Measurements from ENCODE around the gene CELSR1. TPM values are rescaled to one million over a fixed set of nuclear protein-coding genes. Genes with fewer than 3 reads are reported as not detected.
A peak's percentile ranks its signal among the peaks of the same experiment; 100 is the strongest.

CELSR1 gene
- total RNA-seq, 2 donors from 2014 or later, result 24.4 to 34.1 TPM

DNA sequence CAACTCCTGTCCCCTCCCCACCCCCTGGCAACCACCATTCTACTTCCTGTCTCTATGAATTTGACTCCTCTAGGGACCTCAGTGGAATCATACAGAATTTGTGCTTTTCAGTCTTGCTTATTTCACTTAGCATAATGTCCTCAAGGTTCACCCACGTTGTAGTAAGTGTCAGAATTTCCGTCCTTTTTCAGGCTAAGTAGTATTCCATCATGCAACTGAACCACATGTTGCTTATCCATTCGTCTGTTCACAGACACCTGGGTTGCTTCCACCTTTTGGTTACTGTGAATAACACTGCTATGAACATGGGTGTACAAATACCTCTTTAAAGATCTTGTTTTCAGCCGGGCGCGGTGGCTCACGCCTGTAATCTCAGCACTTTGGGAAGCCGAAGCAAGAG is 16.5 kb downstream of the CELSR1 start:
- H3K9ac ChIP-seq (ENCODE audit: extremely low read depth, low read length, poor library complexity, severe bottlenecking), result no peak overlapping the region
- H3K36me3 ChIP-seq (ENCODE audit: control insufficient read depth, insufficient read depth, low read length), result no peaks in the 10 kb centered on the region
- no peak overlapping the region for H3K27ac ChIP-seq (ENCODE audit: low read depth, low read length)
- no peaks in the 10 kb centered on the region for H3K9me3 ChIP-seq (ENCODE audit: control insufficient read depth, low read length)
- DNase-seq, result no peak
- H3K4me3 ChIP-seq (ENCODE audit: low read length), result no peak overlapping the region
- no peaks in the 10 kb centered on the region for H3K9me3 Mint-ChIP-seq
- no peak overlapping the region for H3K27ac Mint-ChIP-seq
- no peak for TF ChIP-seq CTCF (conservative IDR thresholded peaks at IDR 0.05)
- no peaks in the 10 kb centered on the region for H3K27me3 Mint-ChIP-seq (ENCODE audit: insufficient read depth)
- H3K36me3 Mint-ChIP-seq (ENCODE audit: low read depth), result peaks cover 15% of the 10 kb centered on the region
- peaks cover 9% of the 10 kb centered on the region for H3K4me1 Mint-ChIP-seq
- H3K4me3 Mint-ChIP-seq, result no peak overlapping the region
- H3K4me1 ChIP-seq (ENCODE audit: control insufficient read depth, insufficient read depth, low read length), result no peaks in the 10 kb centered on the region
- 93 to 94% methylated on average over 8 of the region's 8 CpGs for WGBS, 2 experiments (ENCODE audit: insufficient coverage in 1 of 2, insufficient read length in 1 of 2)
- H3K27me3 ChIP-seq (ENCODE audit: control insufficient read depth, insufficient read depth, low read length, poor library complexity, severe bottlenecking), result no peaks in the 10 kb centered on the region

DNA sequence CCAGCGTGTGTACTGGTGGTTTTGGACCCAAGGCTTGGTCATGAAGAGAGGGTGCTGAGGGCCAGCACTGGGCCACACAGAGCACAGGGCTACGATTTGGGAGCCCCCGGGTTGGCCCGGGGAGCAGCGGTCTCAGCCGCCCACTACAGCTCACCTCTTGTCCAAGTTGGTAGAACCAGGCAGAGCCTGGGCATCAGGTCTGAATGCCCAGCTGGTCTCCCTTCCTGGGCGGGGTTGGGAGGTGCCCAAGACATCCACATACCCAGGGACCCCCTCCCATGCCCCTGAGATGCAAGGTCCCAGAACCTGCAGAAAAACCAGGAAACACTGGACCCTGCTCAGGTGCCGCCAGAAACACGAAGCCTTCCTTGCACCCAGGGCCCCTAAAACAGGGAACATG is 18.0 kb downstream of the CELSR1 start:
- DNase-seq, result no peak
- H3K4me3 Mint-ChIP-seq, result no peak overlapping the region
- Histone ChIP-seq H3K36me3 (ENCODE audit: control insufficient read depth, insufficient read depth, low read length) (no peaks in the 10 kb centered on the region), H3K9me3 (ENCODE audit: control insufficient read depth, low read length) (no peaks in the 10 kb centered on the region), H3K27me3 (ENCODE audit: control insufficient read depth, insufficient read depth, low read length, poor library complexity, severe bottlenecking) (no peaks in the 10 kb centered on the region), H3K4me1 (ENCODE audit: control insufficient read depth, insufficient read depth, low read length) (no peaks in the 10 kb centered on the region), H3K4me3 (ENCODE audit: low read length) (no peak overlapping the region), H3K9ac (ENCODE audit: extremely low read depth, low read length, poor library complexity, severe bottlenecking) (no peak overlapping the region), H3K27ac (ENCODE audit: low read depth, low read length) (no peak overlapping the region)
- H3K27me3 Mint-ChIP-seq (ENCODE audit: insufficient read depth), result no peaks in the 10 kb centered on the region
- WGBS, 2 experiments (ENCODE audit: insufficient coverage in 1 of 2, insufficient read length in 1 of 2), result 88 to 90% methylated on average over 6 to 9 of the region's 9 CpGs
- no peak overlapping the region for H3K27ac Mint-ChIP-seq
- H3K9me3 Mint-ChIP-seq, result no peaks in the 10 kb centered on the region
- H3K36me3 Mint-ChIP-seq (ENCODE audit: low read depth), result peaks cover 15% of the 10 kb centered on the region
- peaks cover 11% of the 10 kb centered on the region for H3K4me1 Mint-ChIP-seq
- no peak for TF ChIP-seq CTCF (conservative IDR thresholded peaks at IDR 0.05)

DNA sequence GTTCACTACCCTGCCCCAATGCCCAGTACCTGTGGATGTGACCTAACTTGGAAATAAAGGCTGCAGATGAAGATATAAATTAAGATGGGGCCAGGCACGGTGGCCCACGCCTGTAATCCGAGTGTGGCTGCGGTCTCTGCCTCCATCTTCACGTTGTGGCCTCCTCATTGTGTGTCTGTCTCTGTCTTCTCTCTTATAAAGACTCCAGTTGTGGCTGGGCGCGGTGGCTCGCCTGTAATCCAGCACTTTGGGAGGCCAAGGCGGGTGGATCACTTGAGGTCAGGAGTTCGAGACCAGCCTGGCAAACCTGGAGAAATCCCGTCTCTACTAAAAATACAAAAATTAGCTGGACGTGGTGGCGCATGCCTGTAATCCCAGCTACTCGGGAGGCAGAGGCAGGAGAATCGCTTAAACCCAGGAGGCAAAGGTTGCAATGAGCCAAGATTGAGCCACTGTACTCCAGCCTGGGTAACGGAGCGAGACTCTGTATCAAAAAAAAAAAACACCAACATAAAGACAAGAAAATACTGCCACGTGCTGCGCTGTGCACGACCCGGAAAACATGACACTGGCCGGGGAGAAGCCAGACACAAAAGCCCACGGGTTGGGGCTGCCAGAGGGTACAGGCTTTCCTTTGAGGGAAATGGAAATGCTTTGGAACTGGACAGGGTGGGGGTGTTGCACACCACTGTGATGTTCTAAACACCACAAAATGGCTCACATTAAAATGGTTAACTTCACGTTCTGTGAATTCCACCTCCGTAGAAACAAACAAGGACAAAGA is 18.7 kb downstream of the CELSR1 start:
- H3K36me3 Mint-ChIP-seq (ENCODE audit: low read depth), result peaks cover 15% of the 10 kb centered on the region
- H3K4me3 Mint-ChIP-seq, result no peak overlapping the region
- H3K4me1 Mint-ChIP-seq, result peaks cover 6% of the 10 kb centered on the region
- H3K27me3 ChIP-seq (ENCODE audit: control insufficient read depth, insufficient read depth, low read length, poor library complexity, severe bottlenecking), result no peaks in the 10 kb centered on the region
- no peaks in the 10 kb centered on the region for H3K36me3 ChIP-seq (ENCODE audit: control insufficient read depth, insufficient read depth, low read length)
- H3K4me3 ChIP-seq (ENCODE audit: low read length), result no peak overlapping the region
- H3K27me3 Mint-ChIP-seq (ENCODE audit: insufficient read depth), result no peaks in the 10 kb centered on the region
- peak overlapping the region; percentile 41 for H3K27ac Mint-ChIP-seq
- H3K27ac ChIP-seq (ENCODE audit: low read depth, low read length), result no peak overlapping the region
- 89 to 94% methylated on average over 15 to 25 of the region's 25 CpGs for WGBS, 2 experiments (ENCODE audit: insufficient coverage in 1 of 2, insufficient read length in 1 of 2)
- no peaks in the 10 kb centered on the region for H3K9me3 ChIP-seq (ENCODE audit: control insufficient read depth, low read length)
- no peak for TF ChIP-seq CTCF (conservative IDR thresholded peaks at IDR 0.05)
- no peak for DNase-seq
- H3K9me3 Mint-ChIP-seq, result no peaks in the 10 kb centered on the region
- no peaks in the 10 kb centered on the region for H3K4me1 ChIP-seq (ENCODE audit: control insufficient read depth, insufficient read depth, low read length)
- no peak overlapping the region for H3K9ac ChIP-seq (ENCODE audit: extremely low read depth, low read length, poor library complexity, severe bottlenecking)
